GM18909 (cell line): ENCODE measurements around the gene TENT5C.

Experiments
- ATAC-seq: cut with Tn5 transposase; IDR thresholded peaks from one replicate; pipeline ENCODE4 v1.9.1; 2021; ENCODE audit warnings: mild to moderate bottlenecking; ENCODE audit not compliant: unreplicated experiment, poor library complexity

TENT5C gene

DNA sequence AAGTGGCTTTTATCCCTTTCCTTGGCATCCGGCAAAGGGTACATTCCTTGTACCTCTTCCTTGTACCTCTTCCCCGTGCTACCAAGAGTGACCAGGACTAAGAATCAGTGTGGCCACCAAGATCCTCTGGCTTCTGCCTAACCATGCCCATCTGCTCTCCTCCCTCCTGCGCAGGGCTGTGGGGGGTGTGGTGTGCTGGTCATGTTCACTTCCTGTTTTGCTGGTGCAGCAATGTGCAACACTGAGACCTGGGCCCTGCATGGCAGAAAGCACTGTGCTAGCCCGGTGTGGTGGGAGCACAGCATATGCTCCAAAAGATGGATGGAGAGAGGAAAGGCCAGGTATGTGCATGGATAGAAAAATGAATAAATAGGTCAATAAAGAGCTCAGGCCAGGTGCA is 33.3 kb upstream of the TENT5C start:
- no peak for ATAC-seq

DNA sequence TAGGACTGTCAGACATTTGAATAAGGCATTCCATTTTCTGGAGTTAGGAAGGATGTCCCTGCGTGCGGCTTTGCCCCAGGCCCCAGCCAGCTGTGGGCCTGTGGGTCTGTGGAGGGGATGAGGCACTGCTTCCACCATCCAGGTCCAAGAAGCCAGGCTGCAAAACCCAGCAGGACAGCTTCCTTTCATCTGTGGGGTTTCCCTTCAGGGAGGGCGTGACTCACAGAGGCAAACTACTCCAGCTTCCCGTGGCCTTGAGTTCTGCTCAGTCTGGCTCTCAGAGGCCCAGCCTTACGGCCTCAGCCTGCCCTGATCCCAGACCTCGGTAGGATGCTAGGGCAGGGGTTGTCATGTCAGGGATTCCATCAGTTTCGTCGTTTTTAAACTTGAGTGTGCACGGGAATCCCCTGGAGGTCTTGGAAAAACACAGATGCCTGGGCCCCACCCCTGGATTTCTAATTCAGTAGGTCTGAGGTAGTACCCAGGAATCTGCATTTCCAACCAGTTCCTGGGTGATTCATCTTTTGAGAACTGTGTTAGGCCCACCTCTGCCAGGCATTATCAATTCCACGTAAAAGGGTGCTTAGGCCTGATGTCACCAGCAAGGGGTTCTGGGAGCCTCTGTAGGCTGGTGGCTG is 32.3 kb upstream of the TENT5C start:
- ATAC-seq = no peak

DNA sequence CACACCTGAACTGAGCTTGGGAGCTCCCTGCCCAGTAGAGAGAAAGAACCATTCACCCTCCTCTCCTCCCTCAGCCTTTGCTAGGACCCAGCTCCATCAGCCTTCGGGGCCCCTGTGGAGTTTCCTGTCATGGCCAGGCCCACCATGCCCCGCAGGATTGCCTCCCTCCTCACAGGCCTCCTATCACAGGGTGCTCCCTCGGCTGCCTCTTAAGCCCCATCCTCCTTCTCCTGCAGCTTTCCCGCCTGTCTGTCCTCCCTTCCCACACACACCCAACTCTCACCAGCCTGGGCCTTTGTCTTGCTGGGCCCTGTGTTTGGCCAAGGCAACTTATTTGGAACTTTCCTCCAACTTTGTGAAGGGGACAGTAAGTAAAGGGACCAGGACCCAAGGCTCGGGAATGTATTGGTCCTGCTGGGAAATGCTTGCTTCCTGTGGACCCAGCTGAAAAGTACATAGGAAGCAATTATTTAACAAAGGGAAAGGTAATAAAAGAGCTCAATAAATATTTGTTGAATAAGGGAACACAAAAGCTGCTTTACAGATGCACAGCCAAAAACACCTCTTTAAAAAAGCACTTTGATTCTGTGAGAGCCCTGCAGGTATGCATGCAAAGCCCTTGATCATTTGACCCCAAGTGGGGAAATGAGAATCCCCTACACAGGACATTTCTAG is 31.6 kb upstream of the TENT5C start:
- no peak for ATAC-seq

DNA sequence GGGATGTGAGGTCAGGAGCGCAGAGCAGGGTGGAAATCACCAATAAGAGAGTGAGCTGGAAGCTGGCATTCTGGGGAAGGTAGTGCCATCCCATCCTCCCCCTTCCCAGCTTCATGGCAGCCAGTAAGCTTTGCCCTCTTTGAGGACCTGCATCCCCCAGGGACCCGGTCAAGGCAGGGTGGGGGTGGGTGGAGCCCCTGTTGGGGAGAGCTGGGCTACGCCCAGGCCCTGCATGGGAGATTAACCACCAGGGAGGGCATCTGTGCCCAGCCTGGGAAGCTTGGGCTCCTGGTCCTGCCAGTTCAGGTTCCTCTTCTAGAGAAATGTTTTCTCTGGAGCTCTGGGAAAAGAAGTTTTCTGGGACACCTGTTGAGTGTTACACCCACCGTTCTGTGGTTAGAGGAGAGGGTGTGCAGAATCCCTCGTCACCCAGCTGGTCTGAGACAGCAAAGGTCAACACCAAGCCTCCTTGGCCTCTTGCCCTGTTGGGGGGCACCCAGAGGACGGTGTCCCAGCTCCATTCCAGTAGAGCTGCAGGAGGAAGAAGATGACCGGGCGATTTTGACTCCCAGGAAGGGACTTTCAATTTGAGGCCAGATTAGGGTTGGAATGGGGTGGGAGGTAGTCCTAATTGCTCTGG is 30.1 kb upstream of the TENT5C start:
- ATAC-seq = no peak

DNA sequence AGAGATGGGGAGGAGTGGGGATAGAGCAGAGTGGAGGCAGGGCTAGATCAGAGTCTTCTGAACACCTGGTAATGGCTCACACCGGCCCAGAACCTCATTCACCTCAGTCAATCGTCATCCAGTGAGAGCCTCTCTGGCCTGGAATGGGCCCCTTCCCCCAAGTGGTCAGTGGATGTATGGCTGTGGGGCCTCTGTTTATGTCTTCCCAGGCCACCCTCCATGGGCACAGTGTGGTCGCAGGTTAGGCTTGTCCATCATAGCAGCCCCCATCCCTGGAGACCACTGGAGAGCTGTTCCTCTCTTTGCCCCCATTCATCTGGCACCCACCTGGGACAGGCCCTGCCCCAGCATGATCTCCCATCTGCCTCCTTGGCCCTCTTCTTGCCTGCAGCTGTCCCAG is 29.6 kb upstream of the TENT5C start:
- no peak for ATAC-seq

DNA sequence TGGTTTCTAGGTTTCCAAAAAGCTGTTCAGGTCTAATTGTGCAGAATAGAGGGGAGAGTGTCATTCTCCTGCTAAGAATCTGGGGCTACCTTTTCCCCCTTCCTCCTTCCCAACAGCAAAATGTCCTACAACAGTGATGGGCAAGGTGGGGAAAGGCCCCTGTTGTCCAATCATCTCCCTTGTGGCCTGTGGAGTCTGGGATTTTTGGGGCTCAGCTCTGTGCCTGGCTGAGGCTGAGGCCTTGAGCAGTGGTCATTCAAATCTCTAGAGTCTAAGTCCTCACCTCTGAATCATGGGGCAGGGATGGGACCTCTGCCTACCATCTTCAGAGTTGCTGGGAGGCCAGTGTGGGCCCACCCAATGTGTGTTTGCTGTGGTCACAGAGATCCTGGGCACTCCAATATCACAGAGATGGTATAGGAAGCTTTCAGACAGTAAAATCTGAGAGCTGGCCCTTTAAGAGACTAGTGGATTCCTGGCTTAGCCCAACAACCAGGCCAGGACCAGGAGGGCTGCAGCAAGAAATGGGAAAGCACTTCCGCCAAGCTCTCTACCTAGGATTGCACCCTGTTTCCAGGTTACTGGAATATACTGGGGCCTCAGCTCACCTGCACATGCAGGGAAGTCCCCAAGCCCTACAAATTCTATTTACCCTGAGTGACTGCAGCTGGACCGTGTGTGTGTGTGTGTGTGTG is 28.5 kb upstream of the TENT5C start:
- no peak for ATAC-seq

DNA sequence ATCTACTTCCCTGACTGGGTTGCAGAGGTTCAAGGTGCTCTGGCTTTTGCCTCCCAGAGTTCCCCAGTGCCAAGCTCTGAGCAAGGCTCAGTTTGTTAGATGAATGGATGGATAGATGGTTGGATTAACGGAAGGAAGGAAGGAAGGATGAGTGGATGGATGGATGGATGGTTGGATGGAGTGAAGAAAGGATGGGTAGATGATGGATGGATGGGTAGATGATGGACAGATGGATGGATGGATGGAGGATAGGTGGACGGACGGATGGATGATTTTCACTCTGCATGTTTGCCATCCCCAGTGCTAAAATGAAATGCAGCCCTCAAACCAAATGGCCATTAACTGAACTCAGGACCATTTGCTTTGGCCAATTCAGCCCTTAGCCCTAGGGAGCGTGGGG is 27.4 kb upstream of the TENT5C start:
- ATAC-seq = no peak

DNA sequence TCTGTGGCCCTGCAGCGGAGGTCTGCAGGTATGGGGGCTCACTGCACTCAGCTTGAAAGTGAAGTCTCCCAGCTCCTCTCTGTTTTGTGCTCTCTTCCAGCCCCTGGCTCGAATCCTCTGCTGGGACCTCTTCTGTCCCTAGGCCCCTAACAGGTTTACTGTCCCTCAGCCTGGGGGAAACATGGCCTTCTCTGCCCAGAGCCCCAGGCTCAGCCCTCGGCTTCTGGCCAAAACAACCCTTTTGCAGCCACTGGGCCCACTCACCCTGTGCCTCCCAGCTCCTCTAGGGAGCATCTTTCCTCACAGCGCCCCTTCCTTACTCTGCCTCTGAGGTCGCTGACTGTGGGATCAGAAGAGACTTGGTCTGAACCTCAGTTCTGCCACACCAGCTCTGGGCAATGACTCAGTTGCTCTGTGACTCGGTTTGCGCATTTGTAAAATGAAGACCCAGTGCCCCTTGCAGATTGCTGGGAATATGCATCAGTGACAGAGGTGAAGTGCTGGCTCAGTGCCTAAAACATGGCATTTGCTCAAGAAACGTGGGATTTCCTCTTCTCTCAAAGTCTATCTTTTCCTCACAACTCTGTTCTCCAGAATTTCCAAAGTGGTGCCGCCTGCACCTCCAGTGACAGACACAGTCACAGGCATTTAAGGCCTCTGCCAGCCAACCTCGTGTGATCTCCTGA is 26.5 kb upstream of the TENT5C start:
- ATAC-seq = no peak

DNA sequence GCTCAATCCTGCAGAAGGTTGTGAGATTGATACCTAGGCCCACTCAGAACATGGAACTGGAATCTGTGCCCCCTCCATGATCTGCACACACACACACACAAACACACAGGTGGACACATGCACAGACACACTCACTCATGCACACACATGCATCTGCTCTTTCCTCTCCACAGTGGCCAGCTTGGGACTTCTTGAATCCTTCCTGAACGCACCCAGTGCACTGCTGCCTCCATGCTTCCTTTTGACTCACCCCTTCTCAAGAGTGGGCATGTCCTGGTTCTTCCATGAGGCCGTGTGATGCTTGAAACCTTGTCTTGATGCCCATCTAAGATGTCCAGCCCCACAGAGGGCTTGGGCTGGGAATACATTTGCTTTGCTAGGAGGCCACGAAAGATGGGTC is 25.4 kb upstream of the TENT5C start:
- no peak for ATAC-seq

DNA sequence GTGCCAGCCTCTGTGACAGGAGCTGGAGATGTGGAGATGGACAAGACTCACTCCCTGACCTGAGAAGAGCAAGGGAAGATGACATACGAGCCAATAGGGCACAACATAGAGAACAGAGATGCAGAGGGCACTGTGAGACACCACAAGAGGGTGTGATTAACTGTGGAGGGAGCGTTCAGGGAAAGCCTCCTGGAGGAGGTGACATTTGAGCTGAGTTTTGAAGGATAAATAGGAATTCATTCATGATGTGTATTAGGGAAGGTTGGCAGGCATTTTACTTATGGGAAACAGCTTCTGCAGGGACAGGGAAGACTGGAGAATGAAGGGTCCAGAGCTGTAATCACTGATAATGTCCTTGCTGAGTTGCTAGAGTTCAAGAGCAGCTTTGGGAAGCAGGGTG is 25.0 kb upstream of the TENT5C start:
- no peak for ATAC-seq

DNA sequence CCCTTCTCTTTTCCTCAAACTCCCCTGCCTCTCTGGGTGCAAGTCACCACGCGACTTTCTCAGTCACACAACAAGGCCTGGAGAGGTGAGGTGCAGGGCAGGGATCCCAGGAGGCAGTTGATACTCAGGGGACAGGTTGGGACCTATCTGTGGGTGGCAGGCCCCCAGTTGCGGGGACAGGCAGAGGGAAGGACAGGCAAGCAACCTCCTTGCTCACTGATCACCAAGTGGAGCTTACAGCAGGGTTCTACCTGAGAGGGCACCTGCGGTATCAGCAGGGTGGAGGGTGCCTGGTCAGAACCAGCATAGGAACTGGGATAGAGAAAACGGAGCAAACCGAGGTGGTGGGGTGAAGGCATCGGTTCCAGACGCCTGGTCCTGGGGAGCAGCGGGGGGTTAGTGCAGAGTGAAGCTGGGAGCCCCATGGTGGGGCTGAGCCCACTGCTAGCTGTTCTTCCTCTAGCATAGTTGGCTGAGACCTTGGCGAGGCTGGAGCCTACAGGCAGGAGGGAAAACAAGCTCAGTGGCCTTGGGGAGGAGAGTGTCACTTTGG is 24.4 kb upstream of the TENT5C start:
- ATAC-seq = no peak

DNA sequence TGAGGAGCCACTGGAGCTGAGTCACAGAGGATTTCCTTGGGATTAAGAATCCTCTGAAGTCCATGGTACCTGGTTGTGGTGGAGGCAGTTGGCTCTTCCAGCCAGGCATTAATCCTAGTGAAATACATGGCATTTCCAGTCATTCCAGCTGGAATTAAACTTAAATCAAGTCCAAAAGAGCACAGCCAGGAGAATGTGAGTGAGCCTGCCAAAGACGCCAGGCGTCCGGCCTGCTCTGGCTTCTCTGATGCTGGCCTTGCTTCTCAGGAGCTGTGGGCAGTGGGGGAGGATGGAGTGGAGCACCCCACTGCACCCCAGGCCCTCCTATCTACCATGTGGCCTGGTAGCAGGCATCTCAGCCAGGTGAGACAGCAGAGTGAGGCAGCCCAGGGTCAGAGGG is 23.4 kb upstream of the TENT5C start:
- no peak for ATAC-seq

DNA sequence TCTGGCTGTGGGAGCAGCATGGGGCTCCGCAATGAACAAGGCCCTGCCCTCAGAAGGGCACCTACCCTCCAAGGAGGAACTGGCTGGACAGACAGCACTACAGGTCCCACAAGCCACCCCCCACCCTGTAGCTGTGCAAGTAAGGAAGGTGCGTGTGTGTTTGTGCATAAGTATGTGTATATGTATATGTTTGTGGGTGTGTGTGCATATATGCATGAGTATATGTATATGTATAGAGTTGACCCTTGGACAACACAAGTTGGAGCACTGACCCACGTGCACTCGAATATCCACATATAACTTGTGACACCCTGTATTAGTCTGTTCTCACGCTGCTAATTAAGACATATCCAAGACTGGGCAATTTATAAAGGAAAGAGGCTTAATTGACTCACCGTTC is 22.6 kb upstream of the TENT5C start:
- no peak for ATAC-seq

DNA sequence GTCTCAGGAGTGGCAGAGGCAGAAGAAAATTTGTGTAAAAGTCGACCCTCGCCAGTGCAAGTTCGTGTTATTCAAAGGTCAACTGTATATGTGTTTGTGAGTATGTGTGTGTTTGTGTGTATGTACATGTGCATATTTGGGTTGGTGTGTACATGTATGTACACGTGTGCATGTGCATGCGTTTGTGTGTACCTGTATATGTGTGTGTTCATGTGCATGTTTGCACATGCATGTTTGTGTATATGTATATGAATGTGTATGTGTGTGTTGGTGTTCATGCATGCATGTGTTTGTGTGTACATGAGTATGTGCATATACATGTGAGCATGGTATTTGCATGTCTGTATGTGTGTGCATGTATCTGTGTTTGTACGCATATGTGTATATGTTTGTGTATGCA is 21.7 kb upstream of the TENT5C start:
- no peak for ATAC-seq

DNA sequence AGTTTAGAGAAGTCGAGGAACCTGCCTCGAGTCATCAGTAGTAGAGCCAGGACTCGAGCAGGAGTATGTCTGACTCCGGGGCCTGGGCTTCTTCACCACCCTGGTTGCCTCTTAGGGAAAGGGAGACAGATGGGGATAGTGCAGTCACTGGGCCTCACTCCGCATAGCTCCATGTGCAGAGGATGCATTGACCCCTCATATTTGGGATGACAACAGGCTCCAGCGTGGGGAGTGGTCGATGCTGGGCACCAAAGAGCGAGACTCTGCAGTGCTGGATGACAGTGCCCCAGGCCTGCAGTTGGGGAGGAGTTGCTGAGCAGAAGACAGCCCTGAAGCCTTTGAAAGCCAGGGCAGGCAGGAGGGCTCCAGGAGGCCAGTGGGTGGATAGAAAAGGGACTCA is 20.8 kb upstream of the TENT5C start:
- no peak for ATAC-seq

DNA sequence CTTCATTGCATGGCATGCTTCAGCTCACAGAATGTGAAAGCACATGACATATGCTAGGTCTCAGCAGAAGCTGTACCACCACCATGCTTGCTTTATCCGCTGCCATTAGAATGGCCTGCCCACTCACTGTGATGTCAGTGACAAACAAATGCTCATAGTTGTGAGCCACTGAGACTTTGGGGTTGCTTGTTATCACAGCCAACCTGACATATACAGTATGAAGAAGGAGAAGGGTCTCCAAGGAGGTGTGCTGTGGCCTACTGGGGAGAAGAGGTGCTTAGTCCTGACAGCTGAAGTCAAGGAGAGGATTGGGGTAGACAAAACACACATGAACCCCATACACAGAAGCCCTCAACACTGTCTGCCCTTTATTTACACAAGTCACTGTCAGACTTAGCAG is 19.5 kb upstream of the TENT5C start:
- ATAC-seq = no peak

DNA sequence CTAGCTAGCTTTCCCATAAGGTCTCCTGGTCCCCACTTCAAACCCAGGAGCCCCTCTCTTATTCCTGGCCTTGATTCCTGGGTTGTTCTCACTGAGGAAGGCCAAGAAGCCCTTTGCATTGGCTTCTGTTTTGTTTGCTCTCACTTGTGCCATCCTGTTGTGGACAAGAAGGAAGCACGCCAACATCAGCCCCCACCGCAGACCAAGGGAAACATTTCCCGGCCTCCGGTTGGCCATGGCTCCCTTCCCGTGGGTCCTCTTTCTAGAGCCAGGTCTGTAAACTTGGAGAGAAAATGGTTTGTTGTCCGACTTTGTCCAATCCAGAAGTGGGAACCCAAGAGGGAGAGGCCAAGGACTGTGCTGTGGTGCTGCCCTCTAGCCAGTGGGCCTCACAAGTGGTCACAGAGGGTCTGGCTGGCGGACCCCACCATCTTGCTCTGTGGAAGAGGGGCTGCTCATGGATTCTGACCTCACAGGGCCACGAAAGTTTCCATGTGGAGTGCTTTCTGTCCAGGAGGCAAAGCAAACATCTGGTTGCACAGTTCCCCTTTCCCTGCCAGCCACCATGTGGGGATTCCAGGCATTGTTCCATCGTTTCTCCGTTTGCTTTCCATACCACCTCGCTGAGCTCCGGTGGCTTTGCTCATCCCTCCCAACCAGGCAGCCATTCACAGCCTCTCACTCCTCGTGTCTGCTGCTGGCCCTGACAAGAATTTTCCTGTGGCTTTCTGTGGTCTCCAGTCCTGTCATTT is 18.9 kb upstream of the TENT5C start:
- ATAC-seq = no peak

DNA sequence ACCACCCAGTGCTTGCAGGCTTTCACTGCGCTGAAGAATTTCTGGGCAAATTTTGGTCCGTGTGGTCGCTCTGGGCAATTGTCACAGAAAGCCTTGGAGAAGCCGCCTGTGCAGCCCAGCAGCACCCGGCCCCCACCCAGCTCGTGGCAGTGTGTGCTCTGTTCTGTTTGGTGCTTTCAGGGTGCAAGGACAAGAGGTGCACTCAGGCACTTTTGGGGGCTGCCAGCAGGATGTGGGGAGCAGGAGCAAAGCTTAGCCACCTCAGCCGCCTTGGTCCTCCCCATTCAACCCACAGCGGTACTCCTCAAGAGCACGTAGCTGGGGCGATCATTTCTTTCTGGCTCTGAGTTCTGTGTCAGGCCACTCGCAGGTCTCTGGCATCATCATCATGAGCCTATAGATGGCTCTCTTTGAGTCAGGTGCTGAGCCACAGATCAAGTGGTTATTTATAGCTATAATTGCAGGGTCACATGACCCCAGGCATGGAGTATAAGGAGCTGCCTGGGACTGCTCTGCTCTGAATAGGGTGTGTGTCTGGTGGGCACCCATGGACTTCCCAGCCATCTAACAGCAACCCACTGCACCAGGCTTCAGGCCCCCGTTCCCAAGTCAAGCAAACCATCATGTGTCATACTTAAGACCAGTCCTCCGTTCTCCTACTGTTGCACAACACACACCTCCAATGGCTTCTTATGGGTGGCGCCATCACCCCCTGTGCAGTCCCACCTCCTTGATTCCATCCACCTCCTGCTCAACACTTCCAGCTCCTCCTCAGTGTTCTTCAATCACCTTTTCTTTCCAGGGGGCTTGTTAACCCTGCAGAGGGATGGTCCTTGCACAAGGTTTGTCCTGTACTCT is 18.1 kb upstream of the TENT5C start:
- ATAC-seq = no peak

DNA sequence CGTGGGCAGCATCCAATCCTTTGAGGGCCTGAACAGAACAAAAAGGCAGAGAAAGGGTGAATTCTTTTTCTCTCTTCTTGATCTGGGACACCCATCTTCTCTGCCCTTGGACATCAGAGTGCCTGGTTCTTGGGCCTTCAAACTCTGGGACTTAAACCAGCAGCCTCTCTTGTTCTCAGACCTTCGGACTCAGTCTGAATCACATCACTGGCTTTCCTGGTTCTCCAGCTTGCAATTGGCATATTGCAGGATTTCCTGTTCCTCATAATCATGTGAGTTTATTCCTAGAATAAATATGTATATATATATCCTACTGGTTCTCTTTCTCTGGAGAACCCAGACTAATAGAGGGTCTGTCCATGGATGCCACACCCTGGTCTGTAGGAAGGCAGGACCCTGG is 16.3 kb upstream of the TENT5C start:
- no peak for ATAC-seq
